Ectodermal cell (in vitro differentiated cells): ENCODE measurements around the gene TMEM237.

Experiments used
- H3K27ac ChIP-seq: 2 replicates; pipeline ENCODE4 v1.7.0; 2013; ENCODE audit warnings: mild to moderate bottlenecking, low read depth, low read length; ENCODE audit not compliant: insufficient read depth, poor library complexity, severe bottlenecking
- H3K27me3 ChIP-seq: 2 replicates; pipeline ENCODE4 v1.7.0; 2013; ENCODE audit warnings: mild to moderate bottlenecking, low read length; ENCODE audit not compliant: insufficient read depth, control insufficient read depth, poor library complexity, severe bottlenecking
- H3K36me3 ChIP-seq: one replicate; pipeline ENCODE4 v1.7.0; 2013; ENCODE audit warnings: low read length; ENCODE audit not compliant: control insufficient read depth, insufficient read depth
- H3K4me1 ChIP-seq: one replicate; pipeline ENCODE4 v1.7.0; 2013; ENCODE audit warnings: low read length; ENCODE audit not compliant: control insufficient read depth, insufficient read depth
- H3K4me3 ChIP-seq: 2 replicates; pipeline ENCODE4 v1.7.0; 2013; ENCODE audit warnings: low read depth, low read length, control low read depth; ENCODE audit not compliant: insufficient read depth
- H3K9me3 ChIP-seq: 2 replicates; pipeline ENCODE4 v1.7.0; 2013; ENCODE audit warnings: mild to moderate bottlenecking, low read length, moderate library complexity; ENCODE audit not compliant: control insufficient read depth
- WGBS, 2 experiments: methylation state at CpG; one replicate each; pipeline ENCODE4 v1.1.7; 2013; ENCODE audit warnings: missing lambda C conversion rate in 2 of 2; 5-methylcytosine and 5-hydroxymethylcytosine counted together

TMEM237 gene

DNA sequence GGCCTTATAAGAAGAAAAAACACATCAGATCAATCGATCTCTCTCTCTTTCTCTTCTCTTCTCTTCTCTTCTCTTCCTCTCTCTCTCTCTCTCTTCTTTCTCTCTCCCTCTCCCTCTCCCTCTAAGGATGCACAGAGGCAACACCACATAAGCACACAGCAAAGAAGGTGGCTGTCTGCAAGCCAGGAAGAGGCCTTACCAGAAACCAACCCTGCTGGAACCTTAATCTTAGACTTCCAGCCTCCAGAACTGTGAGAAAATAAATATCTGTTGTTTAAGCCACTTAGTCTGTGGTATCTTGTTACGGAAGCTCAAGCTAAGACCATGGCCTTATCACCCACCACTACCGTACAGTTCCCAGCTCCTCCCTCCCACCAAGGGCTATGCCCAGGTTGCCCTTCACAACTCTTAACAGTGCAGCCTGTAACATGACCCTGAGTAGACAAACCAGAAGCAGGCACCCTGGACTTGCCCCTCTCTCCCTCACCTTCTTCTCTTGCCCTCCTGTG is 25.2 kb upstream of the TMEM237 start:
- H3K27me3 ChIP-seq = no peaks in the 10 kb centered on the region
- WGBS, 2 experiments = 88 to 90% methylated on average over 3 of the region's 3 CpGs

GRCh38 chr2:201664334-201664733 is 21.0 kb upstream of the TMEM237 start:
- Histone ChIP-seq H3K4me1 (no peaks in the 10 kb centered on the region), H3K27ac (no peak overlapping the region), H3K4me3 (no peak overlapping the region), H3K36me3 (no peaks in the 10 kb centered on the region), H3K27me3 (no peaks in the 10 kb centered on the region), H3K9me3 (no peaks in the 10 kb centered on the region)
- WGBS, 2 experiments = 85 to 87% methylated on average over 8 of the region's 8 CpGs

More for the DNA sequence above, 25.2 kb upstream of the TMEM237 start:
- Histone ChIP-seq H3K27ac (no peak overlapping the region), H3K4me3 (no peak overlapping the region), H3K9me3 (no peaks in the 10 kb centered on the region), H3K4me1 (no peaks in the 10 kb centered on the region), H3K36me3 (no peaks in the 10 kb centered on the region)

DNA sequence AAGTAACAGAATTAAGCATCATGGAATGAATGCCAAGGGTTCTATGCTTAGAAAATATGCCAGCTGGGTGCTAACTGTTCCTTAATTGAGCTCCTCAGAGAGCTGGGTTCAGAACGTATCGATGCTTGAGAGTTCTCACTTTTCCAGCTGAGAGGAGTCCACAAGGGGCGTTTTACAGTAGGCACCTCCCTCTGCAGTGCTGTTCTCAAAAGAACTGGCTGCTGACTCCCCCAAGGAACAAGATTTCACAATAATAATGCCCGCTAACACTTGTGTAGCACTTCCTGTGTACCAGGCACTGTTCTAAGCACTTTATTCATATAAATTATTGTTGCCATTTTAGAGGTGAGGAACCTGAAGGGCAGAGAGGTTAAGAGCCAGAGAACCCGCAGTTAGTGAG is 18.1 kb upstream of the TMEM237 start:
- Histone ChIP-seq H3K4me1 (no peaks in the 10 kb centered on the region), H3K27me3 (no peaks in the 10 kb centered on the region)
- 67 to 71% methylated on average over 5 of the region's 5 CpGs for WGBS, 2 experiments

GRCh38 chr2:201660293-201660895 is 17.1 kb upstream of the TMEM237 start:
- no peak overlapping the region for H3K27ac ChIP-seq
- no peaks in the 10 kb centered on the region for H3K4me1 ChIP-seq
- no peaks in the 10 kb centered on the region for H3K36me3 ChIP-seq
- no peaks in the 10 kb centered on the region for H3K27me3 ChIP-seq
- H3K4me3 ChIP-seq = no peak overlapping the region
- 84 to 94% methylated on average over 4 of the region's 5 CpGs for WGBS, 2 experiments
- no peaks in the 10 kb centered on the region for H3K9me3 ChIP-seq

More for the DNA sequence above, 18.1 kb upstream of the TMEM237 start:
- no peaks in the 10 kb centered on the region for H3K9me3 ChIP-seq
- no peak overlapping the region for H3K27ac ChIP-seq
- H3K36me3 ChIP-seq = no peaks in the 10 kb centered on the region
- H3K4me3 ChIP-seq = no peak overlapping the region

DNA sequence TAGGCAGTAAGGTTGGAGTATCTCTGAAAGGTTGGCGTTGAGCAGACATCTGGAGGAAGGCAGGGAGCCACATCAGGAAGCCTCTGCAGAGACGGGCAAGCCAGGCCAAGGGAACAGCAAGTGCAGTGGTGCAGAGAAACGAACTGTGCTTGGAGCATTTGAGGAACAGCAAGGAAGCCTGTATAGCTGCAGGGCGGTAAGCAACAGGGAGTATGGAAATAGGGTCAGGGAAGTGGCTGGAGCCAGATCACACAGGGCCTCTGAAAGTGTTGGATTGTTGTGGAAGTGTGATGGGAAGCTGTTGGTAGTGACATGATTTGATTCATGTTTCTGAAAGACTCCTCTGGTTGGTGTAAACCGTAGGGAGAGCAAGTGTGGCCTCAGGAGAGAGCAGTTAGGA is 13.4 kb upstream of the TMEM237 start:
- 73 to 76% methylated on average over 5 of the region's 5 CpGs for WGBS, 2 experiments
- no peak overlapping the region for H3K4me3 ChIP-seq
- no peaks in the 10 kb centered on the region for H3K4me1 ChIP-seq
- no peaks in the 10 kb centered on the region for H3K36me3 ChIP-seq
- H3K27ac ChIP-seq = no peak overlapping the region
- H3K27me3 ChIP-seq = no peaks in the 10 kb centered on the region
- no peaks in the 10 kb centered on the region for H3K9me3 ChIP-seq

DNA sequence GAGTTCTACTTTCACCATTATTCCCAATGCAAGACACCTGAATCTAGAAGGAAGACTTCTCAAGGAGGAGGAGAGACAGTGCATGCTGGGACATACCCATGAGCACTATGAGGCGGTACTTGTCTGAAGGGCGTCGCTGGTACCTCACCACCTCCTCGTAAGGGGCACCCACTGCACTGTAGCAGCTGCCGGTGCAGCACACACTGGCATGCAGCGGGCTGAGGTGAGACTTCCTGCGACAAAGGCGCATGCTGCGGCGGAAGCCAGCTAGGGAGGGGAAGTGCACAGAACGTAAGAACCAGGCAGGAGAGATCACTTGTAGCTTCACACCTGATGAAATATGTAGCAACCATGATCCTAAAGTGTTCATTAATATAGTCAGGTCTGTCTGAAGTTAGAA is 12.8 kb upstream of the TMEM237 start:
- Histone ChIP-seq H3K9me3 (no peaks in the 10 kb centered on the region), H3K4me3 (no peak overlapping the region), H3K4me1 (no peaks in the 10 kb centered on the region), H3K36me3 (no peaks in the 10 kb centered on the region), H3K27ac (no peak overlapping the region), H3K27me3 (no peaks in the 10 kb centered on the region)
- 95 to 98% methylated on average over 11 of the region's 11 CpGs for WGBS, 2 experiments

- Histone ChIP-seq H3K27ac (no peak overlapping the region), H3K27me3 (no peaks in the 10 kb centered on the region), H3K4me3 (no peak overlapping the region), H3K4me1 (no peaks in the 10 kb centered on the region), H3K36me3 (no peaks in the 10 kb centered on the region), H3K9me3 (no peaks in the 10 kb centered on the region)
- 95 to 96% methylated on average over 5 of the region's 5 CpGs for WGBS, 2 experiments
Measured at GRCh38 chr2:201654616-201655384, 11.5 kb upstream of the TMEM237 start.

- Histone ChIP-seq H3K36me3 (no peaks in the 10 kb centered on the region), H3K4me3 (no peak overlapping the region), H3K4me1 (no peaks in the 10 kb centered on the region), H3K27me3 (no peaks in the 10 kb centered on the region), H3K9me3 (no peaks in the 10 kb centered on the region), H3K27ac (no peak overlapping the region)
- 85 to 87% methylated on average over 5 of the region's 6 CpGs for WGBS, 2 experiments
Measured at GRCh38 chr2:201653221-201653620, 9.9 kb upstream of the TMEM237 start.

DNA sequence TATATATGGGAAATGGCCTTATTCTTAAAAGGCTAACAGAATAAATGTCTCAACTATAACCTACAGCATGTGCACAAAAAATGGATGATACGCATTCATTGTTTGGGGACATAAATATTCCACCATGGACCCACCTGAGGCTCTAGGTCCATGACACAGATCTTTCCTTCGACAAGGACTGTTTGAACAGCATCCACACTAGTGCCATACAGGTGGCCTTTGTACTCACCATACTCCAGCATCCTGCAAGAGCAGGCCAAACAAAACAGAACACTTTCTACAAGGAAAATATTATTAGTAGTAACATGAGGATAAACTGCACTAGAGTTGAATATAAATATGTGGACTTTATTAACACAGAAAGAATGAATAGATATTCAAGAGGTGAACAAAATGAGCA is 6.1 kb upstream of the TMEM237 start:
- Histone ChIP-seq H3K4me3 (no peak overlapping the region), H3K27me3 (no peaks in the 10 kb centered on the region), H3K27ac (no peak overlapping the region), H3K9me3 (no peaks in the 10 kb centered on the region), H3K36me3 (no peaks in the 10 kb centered on the region), H3K4me1 (peaks cover 1% of the 10 kb centered on the region)
- 89 to 93% methylated on average over 2 of the region's 2 CpGs for WGBS, 2 experiments

- H3K4me3 ChIP-seq = no peak overlapping the region
- H3K27me3 ChIP-seq = no peaks in the 10 kb centered on the region
- H3K36me3 ChIP-seq = no peaks in the 10 kb centered on the region
- H3K9me3 ChIP-seq = no peaks in the 10 kb centered on the region
- H3K27ac ChIP-seq = no peak overlapping the region
- 88 to 94% methylated on average over 4 of the region's 5 CpGs for WGBS, 2 experiments
- peaks cover 7% of the 10 kb centered on the region for H3K4me1 ChIP-seq
Measured at GRCh38 chr2:201647431-201647830, 4.1 kb upstream of the TMEM237 start.
